SH-SY5Y (cell line): ENCODE results near the gene AFMID.

Experiments
- GATA2 ChIP-seq: IDR thresholded peaks from 2 replicates; pipeline ENCODE4 v1.6.1; 2011; ENCODE audit warnings: mild to moderate bottlenecking, low read depth, low read length
- GATA3 ChIP-seq: IDR thresholded peaks from 2 replicates; pipeline ENCODE4 v1.6.1; 2011; ENCODE audit warnings: low read depth, mild to moderate bottlenecking, low read length, moderate library complexity

DNA sequence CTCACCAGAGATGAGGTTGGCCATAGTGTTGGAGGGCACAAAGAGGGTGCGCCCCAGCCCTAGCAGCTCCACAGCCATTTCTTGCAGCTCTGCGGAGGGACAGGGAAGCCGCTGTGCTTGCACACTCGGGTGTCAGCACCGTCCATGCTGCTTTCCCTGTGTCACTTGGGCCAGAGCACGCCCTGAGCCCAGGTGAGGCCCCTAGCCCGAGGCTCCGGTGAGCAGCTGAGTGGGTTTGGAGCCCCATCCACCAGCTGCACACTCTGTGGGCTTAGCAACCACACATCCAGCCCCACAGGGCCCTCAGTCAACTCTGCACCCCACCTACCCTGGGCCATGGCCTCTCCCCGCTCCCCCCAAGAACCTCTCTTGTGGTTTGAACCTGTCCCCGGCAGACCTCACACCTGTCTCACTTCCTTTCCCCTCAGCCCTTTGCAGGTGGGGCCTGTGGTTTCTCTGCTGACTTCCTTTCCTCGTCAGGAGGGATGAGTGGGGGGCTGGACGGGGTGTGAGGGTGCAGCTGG is 65.0 kb downstream of the AFMID start:
- TF ChIP-seq GATA2 (no peak), GATA3 (no peak)
